Activated CD8-positive, alpha-beta memory T cell treated with anti-CD3 and anti-CD28 coated beads for 48 hours (primary cell): Measurements from ENCODE around the gene ARHGAP44.

Experiments used
- DNase-seq, 3 experiments: peaks; one replicate each; pipeline ENCODE4 v3.0.0-alpha.2; 2020; ENCODE audit warnings: low read depth in 2 of 3, low spot score in 2 of 3

Gene ARHGAP44

DNA sequence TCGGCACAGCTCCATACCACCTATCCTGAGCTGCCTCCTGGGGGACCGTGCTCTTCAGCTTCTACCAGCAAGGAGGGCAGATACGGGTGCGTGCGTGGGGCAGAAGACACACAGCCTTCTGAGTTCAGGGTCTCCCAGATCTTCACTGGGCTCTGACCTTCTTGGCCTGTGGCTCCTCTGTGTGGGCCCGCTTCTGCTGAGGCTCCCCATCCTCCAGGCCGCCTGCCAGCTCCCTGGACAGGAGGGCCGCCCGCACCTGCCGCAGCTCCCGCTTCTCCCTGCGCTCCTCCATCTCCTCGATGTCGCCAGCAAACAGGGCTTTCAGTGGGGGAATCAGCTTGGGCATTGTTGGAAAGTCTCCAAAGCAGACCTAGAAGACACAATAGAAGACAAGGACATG is 203.4 kb downstream of the ARHGAP44 start:
- DNase-seq: no peak

DNA sequence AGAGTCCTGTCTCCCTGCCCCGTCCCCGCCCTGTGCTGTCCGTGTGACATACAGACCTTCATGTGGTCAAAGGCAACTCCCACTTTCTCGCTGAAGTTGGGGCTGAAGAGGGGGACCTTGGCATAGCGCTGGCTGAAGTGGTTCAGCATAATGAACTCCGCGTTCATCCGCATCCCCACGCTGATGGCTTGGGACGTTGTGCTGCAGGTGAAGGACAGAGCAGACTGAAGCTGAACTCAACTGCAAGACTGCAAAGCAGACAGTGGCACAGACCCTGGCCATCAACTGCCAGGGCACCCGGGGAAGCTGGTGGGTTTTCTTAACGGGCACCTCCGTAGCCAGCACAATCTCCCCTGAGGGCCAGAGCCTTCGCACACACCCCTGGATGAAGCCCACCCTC is 204.3 kb downstream of the ARHGAP44 start:
- DNase-seq: no peak

GRCh38 chr17:12994341-12995074 is 205.2 kb downstream of the ARHGAP44 start:
- DNase-seq: no peak

GRCh38 chr17:12995106-12995895 is 206.0 kb downstream of the ARHGAP44 start:
- DNase-seq: no peak

- DNase-seq: no peak
These were observed 206.6 kb downstream of the ARHGAP44 start for GRCh38 chr17:12995896-12996295.

DNA sequence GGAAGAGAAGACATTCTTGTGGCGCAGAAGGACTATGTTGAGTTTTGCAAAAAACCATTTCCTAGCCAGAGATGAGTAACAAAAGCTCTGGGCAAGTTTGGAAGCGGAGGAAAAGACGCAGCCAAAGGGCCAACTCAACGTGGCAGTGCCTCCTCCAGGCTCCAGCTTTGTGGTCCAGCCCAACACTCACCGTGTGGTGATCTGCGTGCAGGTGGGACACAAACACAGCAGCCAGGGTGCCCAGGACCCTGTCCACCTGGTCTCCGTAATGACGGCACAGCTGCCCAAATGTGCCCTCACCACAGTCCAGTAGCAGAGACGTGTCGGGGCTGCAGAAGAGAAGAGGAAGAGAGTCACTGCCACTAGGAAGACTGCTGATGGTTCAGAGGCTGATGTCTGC is 207.1 kb downstream of the ARHGAP44 start:
- DNase-seq: no peak

- DNase-seq: no peak
These were observed 207.6 kb downstream of the ARHGAP44 start for GRCh38 chr17:12996941-12997340.

DNA sequence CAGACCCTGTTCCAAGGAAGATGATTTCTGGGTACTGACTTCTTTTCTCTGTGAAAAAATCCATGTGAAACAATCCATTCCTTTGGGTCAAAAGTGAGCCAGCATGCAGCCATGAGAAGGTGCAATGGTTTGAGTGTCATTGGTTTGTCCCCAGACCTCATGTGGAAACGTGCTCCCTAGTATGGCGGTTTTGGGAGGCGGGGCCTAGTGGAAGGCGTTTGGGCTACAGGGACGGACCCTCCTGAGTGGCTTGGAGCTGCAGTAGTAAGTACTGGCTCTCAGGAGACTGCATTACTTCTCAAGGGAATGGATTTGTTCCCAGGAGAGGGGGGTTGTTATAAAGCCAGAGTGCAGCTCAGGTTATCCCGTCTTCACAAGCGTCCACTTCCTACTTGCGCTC is 209.2 kb downstream of the ARHGAP44 start:
- no peak for DNase-seq

- DNase-seq: no peak
These were observed 209.6 kb downstream of the ARHGAP44 start for GRCh38 chr17:12998874-12999273.

DNA sequence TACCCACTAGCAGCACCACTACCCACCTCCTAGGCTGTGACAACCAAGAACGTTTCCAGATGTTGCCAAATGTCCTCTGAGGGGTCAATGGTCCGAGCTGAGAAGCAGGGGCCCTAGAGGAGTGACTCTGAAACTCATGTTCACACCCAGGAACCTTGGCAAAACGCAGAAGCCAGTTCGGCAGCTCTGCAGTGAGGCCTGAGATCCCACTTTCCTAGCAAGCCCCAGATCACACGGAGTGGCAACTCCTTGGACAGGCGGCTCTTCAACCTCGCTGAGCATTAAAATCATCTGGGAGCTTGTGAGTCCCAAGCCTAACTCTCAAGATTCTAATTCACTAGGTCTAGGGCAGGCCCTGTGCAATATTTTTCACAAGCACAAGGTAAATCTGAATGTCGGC is 211.3 kb downstream of the ARHGAP44 start:
- DNase-seq: no peak

DNA sequence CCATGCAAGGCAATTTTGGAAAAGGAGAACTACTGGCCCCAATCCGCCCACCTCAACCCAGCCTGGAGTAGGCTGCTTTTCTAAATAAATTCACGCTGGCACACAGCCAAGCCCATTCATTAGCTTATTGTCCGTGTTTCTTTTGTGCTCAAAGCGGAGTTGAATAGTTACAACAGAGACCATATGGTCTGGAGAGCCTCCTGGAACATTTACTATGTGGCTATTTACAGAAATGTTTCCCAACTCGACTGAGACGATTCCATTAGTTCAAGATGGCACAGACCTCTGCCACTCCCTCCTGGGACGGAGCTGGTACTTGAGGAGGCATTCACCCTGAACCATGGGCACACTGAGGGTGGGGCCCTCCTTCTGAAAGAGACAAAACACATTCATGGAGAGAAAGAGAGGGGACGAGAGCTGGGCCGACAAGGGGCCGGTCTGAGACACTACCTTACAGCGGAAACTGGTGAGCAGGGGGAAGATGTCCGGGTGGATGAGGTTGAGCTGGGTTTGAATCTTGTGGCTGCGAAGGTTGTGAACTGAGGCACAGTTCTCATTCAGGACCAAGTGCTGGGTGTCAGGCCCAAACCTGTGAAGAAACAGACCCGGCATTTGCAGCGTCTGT is 212.8 kb downstream of the ARHGAP44 start:
- DNase-seq: no peak

GRCh38 chr17:13002761-13003453 is 213.6 kb downstream of the ARHGAP44 start:
- DNase-seq: peak in 1 of 3 experiments; percentile 23

- DNase-seq: no peak
These were observed 214.2 kb downstream of the ARHGAP44 start for GRCh38 chr17:13003454-13003851.

DNA sequence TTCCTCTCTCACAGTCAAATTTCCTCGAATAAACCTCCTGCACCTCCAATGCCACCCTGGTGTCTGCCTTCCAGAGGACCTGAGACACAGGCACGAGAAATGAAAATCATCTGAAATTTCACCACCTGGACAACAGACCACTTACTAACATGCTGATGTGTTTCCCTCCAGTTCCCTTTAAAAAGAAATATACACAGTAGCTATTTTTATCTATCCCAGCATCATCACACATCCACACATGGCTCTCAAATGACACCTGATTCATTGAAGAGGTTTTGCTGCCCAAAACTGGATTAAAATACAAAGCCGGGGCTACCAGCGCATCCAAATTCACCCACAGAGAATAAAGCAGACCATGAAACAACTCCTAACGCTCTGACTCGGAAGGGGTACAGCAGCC is 214.6 kb downstream of the ARHGAP44 start:
- DNase-seq: no peak

DNA sequence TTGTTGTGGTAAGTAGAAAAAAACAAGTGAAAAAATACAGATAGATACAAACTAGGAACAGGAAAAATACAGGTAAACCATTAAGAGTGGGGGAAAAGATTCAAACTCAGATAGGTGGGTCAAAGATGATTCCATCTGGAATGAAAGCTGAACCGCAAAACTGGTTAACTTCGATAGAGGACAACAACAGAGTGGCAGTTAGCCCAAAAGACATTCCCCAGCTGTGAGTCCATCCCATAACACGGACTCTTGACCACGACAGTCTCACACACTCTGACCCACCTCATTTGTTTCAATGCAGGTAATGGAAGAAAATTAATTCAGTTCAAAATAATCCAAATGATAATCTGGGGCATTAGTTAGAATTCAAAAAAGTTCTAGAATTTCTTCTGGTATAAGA is 215.0 kb downstream of the ARHGAP44 start:
- no peak for DNase-seq

DNA sequence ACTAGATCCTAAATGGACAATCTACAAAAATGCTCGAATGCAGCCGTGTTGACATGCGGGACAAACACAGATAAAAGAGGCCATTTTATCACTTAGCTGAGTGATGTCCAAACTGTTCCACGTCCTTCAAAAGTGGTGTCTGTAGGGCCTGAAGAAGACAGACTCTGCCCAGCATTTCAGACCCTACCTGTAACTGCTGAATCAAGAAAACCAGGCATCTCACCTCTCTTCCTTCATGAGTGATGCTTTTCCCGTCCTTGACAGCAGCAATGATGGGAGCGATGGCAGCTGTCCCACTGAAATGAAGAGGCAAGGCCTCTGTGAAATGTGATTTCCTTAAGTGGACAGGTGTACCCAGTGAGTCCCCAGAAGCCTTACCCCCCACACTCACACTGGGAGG is 216.2 kb downstream of the ARHGAP44 start:
- DNase-seq: no peak

DNA sequence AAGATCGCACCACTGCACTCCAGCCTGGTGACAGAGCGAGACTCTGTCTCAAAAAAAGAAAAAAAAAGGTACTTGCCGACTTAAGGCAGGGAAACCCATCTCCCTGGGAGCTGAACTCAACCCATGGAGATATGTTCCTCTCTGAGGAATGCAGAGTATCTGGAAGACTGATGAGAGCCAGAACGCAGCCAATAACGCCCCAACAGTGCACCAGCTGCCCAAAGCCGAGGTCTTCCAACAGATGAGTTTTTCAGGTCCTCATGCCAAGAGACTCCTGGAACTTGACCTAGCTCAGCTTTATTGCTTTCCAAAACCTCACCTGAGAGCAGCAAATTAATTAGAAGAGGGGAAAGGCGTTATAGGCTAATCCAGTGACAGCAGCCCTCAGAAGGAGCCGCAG is 219.2 kb downstream of the ARHGAP44 start:
- no peak for DNase-seq

GRCh38 chr17:13010959-13011358 is 221.7 kb downstream of the ARHGAP44 start:
- no peak for DNase-seq

DNA sequence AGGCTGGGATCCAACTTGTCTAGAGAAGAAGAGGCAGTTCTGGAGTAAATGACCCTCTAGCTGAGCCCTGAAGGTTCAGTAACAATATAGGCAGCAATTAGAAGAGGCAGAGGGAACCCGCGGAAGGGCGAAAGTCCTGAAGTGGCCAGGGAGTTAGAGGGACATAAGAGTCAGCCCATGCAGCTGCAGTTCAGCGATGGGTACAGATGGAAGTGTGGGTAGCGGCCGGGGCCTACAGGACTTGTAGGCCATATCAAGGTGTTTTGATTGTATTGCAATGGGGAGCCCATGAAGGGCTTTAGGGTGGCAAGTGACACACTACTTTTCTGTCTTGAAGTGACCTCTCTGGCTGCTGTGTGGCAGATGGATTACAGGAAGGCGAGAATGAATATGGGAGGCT is 225.5 kb downstream of the ARHGAP44 start:
- no peak for DNase-seq

DNA sequence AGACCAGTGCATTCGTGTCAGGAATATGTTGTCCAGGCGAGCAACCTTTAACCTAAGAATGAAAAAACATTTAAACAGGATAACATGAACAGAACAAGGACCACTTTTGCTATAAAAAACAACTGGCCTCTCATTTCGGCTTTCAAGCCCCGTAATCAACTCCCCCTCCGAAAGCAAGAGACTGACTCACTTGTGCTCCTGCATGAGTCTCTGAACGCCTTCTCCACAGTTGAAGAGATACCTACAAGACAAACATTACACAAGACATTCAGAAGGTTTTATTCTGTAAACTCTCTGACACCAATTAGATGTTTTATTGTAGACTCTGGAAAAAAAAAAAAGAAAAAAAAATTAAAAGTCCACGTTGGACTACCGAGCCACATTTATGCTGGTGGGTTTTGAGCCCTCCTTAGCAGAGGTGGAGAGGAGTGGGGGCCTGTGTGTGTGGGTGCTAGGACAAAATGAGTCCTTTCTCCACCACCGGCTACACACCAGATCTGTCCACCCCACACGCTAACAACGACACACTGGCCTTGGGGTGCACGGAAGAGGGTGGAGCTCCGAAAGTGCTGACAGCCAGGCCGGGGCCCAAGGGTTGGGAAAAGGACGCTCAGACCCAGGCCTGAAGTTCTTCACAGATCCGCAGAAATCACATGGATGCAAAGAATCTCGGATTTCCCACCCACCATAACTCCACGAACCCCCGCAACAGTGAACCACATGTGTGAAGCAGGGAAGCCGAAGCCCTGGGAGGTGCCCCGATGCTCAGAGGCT is 227.8 kb downstream of the ARHGAP44 start:
- no peak for DNase-seq
